SHP77 (cell line): ENCODE results near the gene SEMA4D.
"Not testable (repeated sequence)": the region's sequence is repeated elsewhere in the genome, so short reads cannot be mapped to it uniquely, and the experiment has no call there.

Experiments
- DNase-seq, 2 experiments: peaks; one replicate each; lab custom pipeline; 2025; lab: John Stamatoyannopoulos, UW

SEMA4D gene

GRCh38 chr9:89386206-89386605, 111.7 kb downstream of the SEMA4D start:
- no peak for DNase-seq

- DNase-seq, result no peak
These were observed 113.1 kb downstream of the SEMA4D start for GRCh38 chr9:89384783-89385182.

GRCh38 chr9:89383721-89384300, 114.1 kb downstream of the SEMA4D start:
- DNase-seq, result no peak

- no peak for DNase-seq
These were observed 114.7 kb downstream of the SEMA4D start for GRCh38 chr9:89383030-89383720.

- DNase-seq, result no peak
These were observed 115.6 kb downstream of the SEMA4D start for GRCh38 chr9:89382026-89382986.

GRCh38 chr9:89381308-89381609, 116.7 kb downstream of the SEMA4D start:
- no peak for DNase-seq

- DNase-seq, result no peak
These were observed 117.2 kb downstream of the SEMA4D start for GRCh38 chr9:89380437-89381307.

GRCh38 chr9:89379508-89380115, 118.3 kb downstream of the SEMA4D start:
- no peak for DNase-seq

GRCh38 chr9:89379031-89379430, 118.9 kb downstream of the SEMA4D start:
- no peak for DNase-seq

GRCh38 chr9:89378541-89378940, 119.4 kb downstream of the SEMA4D start:
- DNase-seq, result no peak

- no peak for DNase-seq
These were observed 120.5 kb downstream of the SEMA4D start for GRCh38 chr9:89377411-89377810.

- DNase-seq, result no peak
These were observed 121.1 kb downstream of the SEMA4D start for GRCh38 chr9:89376741-89377351.

- no peak for DNase-seq
These were observed 121.6 kb downstream of the SEMA4D start for GRCh38 chr9:89376286-89376685.

GRCh38 chr9:89375191-89375760, 122.6 kb downstream of the SEMA4D start:
- no peak for DNase-seq

GRCh38 chr9:89374176-89374575, 123.7 kb downstream of the SEMA4D start:
- no peak for DNase-seq

- no peak for DNase-seq
These were observed 124.9 kb downstream of the SEMA4D start for GRCh38 chr9:89372979-89373378.

GRCh38 chr9:89372230-89372816, 125.6 kb downstream of the SEMA4D start:
- no peak for DNase-seq

GRCh38 chr9:89371791-89372190, 126.1 kb downstream of the SEMA4D start:
- not testable (repeated sequence) for DNase-seq

GRCh38 chr9:89370593-89370992, 127.3 kb downstream of the SEMA4D start:
- DNase-seq, result no peak

- no peak for DNase-seq
These were observed 128.9 kb downstream of the SEMA4D start for GRCh38 chr9:89368978-89369377.
